HG03354 (cell line): ENCODE results near the gene FAIM2.

Experiments used
- ATAC-seq: cut with Tn5 transposase; IDR thresholded peaks from one replicate; pipeline ENCODE4 v1.9.1; 2021; ENCODE audit warnings: mild to moderate bottlenecking; ENCODE audit not compliant: unreplicated experiment, poor library complexity, severe bottlenecking

Gene FAIM2

GRCh38 chr12:49921299-49921698 lies 17.6 kb upstream of the FAIM2 start:
- ATAC-seq: no peak

- ATAC-seq: no peak
Observed at GRCh38 chr12:49920915-49921286, 17.2 kb upstream of the FAIM2 start.

GRCh38 chr12:49920241-49920914 lies 16.7 kb upstream of the FAIM2 start:
- ATAC-seq: no peak

GRCh38 chr12:49917788-49918173 lies 14.1 kb upstream of the FAIM2 start:
- no peak for ATAC-seq

- ATAC-seq: no peak
Observed at GRCh38 chr12:49917166-49917787, 13.6 kb upstream of the FAIM2 start.

GRCh38 chr12:49916129-49916919 lies 12.6 kb upstream of the FAIM2 start:
- ATAC-seq: no peak

- no peak for ATAC-seq
Observed at GRCh38 chr12:49912345-49913255, 8.9 kb upstream of the FAIM2 start.

GRCh38 chr12:49911213-49911605 lies 7.5 kb upstream of the FAIM2 start:
- no peak for ATAC-seq

GRCh38 chr12:49910331-49911212 lies 6.9 kb upstream of the FAIM2 start:
- no peak for ATAC-seq

GRCh38 chr12:49909826-49910225 lies 6.1 kb upstream of the FAIM2 start:
- ATAC-seq: no peak

GRCh38 chr12:49909356-49909755 lies 5.7 kb upstream of the FAIM2 start:
- no peak for ATAC-seq

GRCh38 chr12:49907352-49907751 lies 3.7 kb upstream of the FAIM2 start:
- no peak for ATAC-seq

GRCh38 chr12:49905718-49906314 lies 2.1 kb upstream of the FAIM2 start:
- ATAC-seq: no peak

- ATAC-seq: no peak
Observed at GRCh38 chr12:49904601-49905000, 901 bp upstream of the FAIM2 start.

GRCh38 chr12:49903351-49903699 lies 375 bp downstream of the FAIM2 start:
- no peak for ATAC-seq

- no peak for ATAC-seq
Observed at GRCh38 chr12:49902399-49903350, 1.0 kb downstream of the FAIM2 start.

GRCh38 chr12:49901986-49902385 lies 1.7 kb downstream of the FAIM2 start:
- ATAC-seq: no peak

GRCh38 chr12:49901026-49901425 lies 2.7 kb downstream of the FAIM2 start:
- ATAC-seq: no peak
